ENCODE measurements around the gene UNC5C. TPM values are rescaled to one million over a fixed set of nuclear protein-coding genes. Genes with fewer than 3 reads are reported as not detected.
A peak's percentile ranks its signal among the peaks of the same experiment; 100 is the strongest.

The UNC5C gene
- total RNA-seq, 1 experiment from 2014 or later = 8.2 TPM

DNA sequence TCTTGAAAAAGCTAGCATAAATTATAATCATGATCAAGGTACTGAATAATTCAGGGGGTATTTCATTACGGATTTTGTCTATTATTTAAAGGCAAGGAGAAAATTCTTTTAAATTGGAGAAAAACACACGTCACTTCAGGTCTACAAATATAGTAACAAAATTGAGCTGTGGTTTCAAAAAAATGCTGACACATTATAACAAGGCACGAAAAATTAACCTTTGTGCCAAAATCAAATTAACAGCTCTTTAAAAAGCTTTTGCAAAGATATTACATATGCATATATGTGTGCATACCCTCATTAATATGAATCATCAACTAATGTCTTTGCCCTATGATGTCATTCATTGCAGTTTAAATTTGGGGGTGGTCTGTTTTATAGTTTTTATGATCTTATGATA is 44.3 kb downstream of the UNC5C start:
- Histone ChIP-seq H3K36me3 (ENCODE audit: control insufficient read depth, insufficient read depth, low read length) (no peaks in the 10 kb centered on the region), H3K4me1 (ENCODE audit: control insufficient read depth, insufficient read depth, low read length) (peaks cover 3% of the 10 kb centered on the region; the same call in 1 of the 2 replicates), H3K27me3 (ENCODE audit: control insufficient read depth, insufficient read depth, low read length) (no peaks in the 10 kb centered on the region), H3K27ac (ENCODE audit: low read length) (peak overlapping the region; percentile 44; the same call in 1 of the 2 replicates), H3K4me3 (ENCODE audit: low read depth in 2 of 2, low read length in 2 of 2) (no peak overlapping the region), H3K9me3 (ENCODE audit: control insufficient read depth, insufficient read depth, low read depth, low read length) (no peaks in the 10 kb centered on the region)
- TF ChIP-seq POLR2AphosphoS5 (IDR thresholded peaks at IDR 0.05; ENCODE audit: low read depth, low read length) = no peak
- TF ChIP-seq SIN3A (IDR thresholded peaks at IDR 0.05; ENCODE audit: borderline replicate concordance, insufficient read depth, low read depth, low read length) = no peak
- POLR2A ChIA-PET = no interaction called here
- ATAC-seq = no peak
- DNase-seq (ENCODE audit: low read depth, low spot score) = no peak
- in situ Hi-C loops (cut with HindIII; ENCODE audit: low pct_unique_long_range_greater_than_20kb, low sequenced_read_pairs) (no loop called here), intact Hi-C loops (cut with micrococcal nuclease; ENCODE audit: unreplicated experiment) (no loop called here)
- BruUV-seq (replicated peaks) = no TSS peak
- CTCF ChIA-PET = no interaction called here

DNA sequence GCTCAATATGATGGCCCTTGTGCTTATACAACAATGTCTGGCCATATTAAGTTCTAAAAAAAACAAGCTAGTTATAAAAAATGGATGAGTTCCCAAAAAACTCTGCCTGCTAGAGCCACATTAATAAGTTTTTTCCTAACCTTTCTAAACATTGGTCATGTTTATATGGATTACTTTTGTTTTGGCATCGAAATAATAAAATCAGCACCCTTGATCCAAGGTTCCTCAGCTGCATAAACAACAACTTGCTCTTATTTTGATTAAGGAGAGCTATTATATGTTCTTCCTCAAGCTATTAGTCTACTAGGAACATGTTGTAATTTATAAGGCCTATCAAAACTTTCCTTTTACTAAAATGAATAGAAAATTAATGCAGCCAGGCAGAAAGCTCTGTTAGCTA is 48.4 kb downstream of the UNC5C start:
- Histone ChIP-seq H3K36me3 (ENCODE audit: control insufficient read depth, insufficient read depth, low read length) (no peaks in the 10 kb centered on the region), H3K27ac (ENCODE audit: low read length) (0 out of 2 replicates have a peak overlapping the region, but pooled peaks have one; percentile 34), H3K9me3 (ENCODE audit: control insufficient read depth, insufficient read depth, low read depth, low read length) (no peaks in the 10 kb centered on the region), H3K27me3 (ENCODE audit: control insufficient read depth, insufficient read depth, low read length) (no peaks in the 10 kb centered on the region), H3K4me3 (ENCODE audit: low read depth in 2 of 2, low read length in 2 of 2) (no peak overlapping the region), H3K4me1 (ENCODE audit: control insufficient read depth, insufficient read depth, low read length) (no peaks in the 10 kb centered on the region)
- intact Hi-C loops (cut with micrococcal nuclease; ENCODE audit: unreplicated experiment) = no loop called here
- ChIA-PET CTCF (no interaction called here), POLR2A (no interaction called here)
- ATAC-seq = no peak
- BruUV-seq (replicated peaks) = no TSS peak
- TF ChIP-seq, protein P1, sequence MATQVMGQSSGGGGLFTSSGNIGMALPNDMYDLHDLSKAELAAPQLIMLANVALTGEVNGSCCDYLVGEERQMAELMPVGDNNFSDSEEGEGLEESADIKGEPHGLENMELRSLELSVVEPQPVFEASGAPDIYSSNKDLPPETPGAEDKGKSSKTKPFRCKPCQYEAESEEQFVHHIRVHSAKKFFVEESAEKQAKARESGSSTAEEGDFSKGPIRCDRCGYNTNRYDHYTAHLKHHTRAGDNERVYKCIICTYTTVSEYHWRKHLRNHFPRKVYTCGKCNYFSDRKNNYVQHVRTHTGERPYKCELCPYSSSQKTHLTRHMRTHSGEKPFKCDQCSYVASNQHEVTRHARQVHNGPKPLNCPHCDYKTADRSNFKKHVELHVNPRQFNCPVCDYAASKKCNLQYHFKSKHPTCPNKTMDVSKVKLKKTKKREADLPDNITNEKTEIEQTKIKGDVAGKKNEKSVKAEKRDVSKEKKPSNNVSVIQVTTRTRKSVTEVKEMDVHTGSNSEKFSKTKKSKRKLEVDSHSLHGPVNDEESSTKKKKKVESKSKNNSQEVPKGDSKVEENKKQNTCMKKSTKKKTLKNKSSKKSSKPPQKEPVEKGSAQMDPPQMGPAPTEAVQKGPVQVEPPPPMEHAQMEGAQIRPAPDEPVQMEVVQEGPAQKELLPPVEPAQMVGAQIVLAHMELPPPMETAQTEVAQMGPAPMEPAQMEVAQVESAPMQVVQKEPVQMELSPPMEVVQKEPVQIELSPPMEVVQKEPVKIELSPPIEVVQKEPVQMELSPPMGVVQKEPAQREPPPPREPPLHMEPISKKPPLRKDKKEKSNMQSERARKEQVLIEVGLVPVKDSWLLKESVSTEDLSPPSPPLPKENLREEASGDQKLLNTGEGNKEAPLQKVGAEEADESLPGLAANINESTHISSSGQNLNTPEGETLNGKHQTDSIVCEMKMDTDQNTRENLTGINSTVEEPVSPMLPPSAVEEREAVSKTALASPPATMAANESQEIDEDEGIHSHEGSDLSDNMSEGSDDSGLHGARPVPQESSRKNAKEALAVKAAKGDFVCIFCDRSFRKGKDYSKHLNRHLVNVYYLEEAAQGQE (IDR thresholded peaks at IDR 0.05; ENCODE audit: insufficient read depth in 1 of 2, low read depth in 2 of 2, low read length in 1 of 2) = no peak
- TF ChIP-seq SIN3A (IDR thresholded peaks at IDR 0.05; ENCODE audit: borderline replicate concordance, insufficient read depth, low read depth, low read length) (no peak), TCF7L2 (IDR thresholded peaks at IDR 0.05; ENCODE audit: low read depth, low read length) (no peak), POLR2AphosphoS5 (IDR thresholded peaks at IDR 0.05; ENCODE audit: low read depth, low read length) (no peak)
- TF ChIP-seq, protein P2, sequence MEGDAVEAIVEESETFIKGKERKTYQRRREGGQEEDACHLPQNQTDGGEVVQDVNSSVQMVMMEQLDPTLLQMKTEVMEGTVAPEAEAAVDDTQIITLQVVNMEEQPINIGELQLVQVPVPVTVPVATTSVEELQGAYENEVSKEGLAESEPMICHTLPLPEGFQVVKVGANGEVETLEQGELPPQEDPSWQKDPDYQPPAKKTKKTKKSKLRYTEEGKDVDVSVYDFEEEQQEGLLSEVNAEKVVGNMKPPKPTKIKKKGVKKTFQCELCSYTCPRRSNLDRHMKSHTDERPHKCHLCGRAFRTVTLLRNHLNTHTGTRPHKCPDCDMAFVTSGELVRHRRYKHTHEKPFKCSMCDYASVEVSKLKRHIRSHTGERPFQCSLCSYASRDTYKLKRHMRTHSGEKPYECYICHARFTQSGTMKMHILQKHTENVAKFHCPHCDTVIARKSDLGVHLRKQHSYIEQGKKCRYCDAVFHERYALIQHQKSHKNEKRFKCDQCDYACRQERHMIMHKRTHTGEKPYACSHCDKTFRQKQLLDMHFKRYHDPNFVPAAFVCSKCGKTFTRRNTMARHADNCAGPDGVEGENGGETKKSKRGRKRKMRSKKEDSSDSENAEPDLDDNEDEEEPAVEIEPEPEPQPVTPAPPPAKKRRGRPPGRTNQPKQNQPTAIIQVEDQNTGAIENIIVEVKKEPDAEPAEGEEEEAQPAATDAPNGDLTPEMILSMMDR (IDR thresholded peaks at IDR 0.05) = no peak
- in situ Hi-C loops (cut with HindIII; ENCODE audit: low pct_unique_long_range_greater_than_20kb, low sequenced_read_pairs) = no loop called here
- DNase-seq (ENCODE audit: low read depth, low spot score) = no peak

DNA sequence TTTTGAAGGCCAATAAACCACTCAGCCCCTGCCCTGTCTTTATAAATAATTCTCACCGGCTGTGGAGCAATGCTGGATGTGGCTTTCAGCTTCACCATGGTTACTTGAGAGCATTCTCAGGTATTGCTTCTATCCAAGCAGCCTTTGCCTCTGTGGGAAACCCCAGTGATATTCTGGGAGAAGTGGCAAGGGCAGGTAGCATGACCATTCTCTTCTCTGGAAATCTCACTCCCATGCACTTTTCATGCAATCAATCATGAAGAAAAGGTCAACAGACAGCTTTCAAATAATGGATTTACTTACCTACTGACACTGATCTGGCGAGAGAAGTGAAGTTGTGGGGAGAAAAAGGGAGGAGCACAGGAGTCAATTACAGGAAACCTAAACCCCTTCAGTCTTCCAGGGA is 49.5 kb downstream of the UNC5C start:
- ATAC-seq = no peak
- Histone ChIP-seq H3K27me3 (ENCODE audit: control insufficient read depth, insufficient read depth, low read length) (no peaks in the 10 kb centered on the region), H3K27ac (ENCODE audit: low read length) (no peak overlapping the region), H3K9me3 (ENCODE audit: control insufficient read depth, insufficient read depth, low read depth, low read length) (no peaks in the 10 kb centered on the region), H3K36me3 (ENCODE audit: control insufficient read depth, insufficient read depth, low read length) (no peaks in the 10 kb centered on the region), H3K4me1 (ENCODE audit: control insufficient read depth, insufficient read depth, low read length) (no peaks in the 10 kb centered on the region), H3K4me3 (ENCODE audit: low read depth in 2 of 2, low read length in 2 of 2) (no peak overlapping the region)
- no peak for TF ChIP-seq TCF7L2 (IDR thresholded peaks at IDR 0.05; ENCODE audit: low read depth, low read length)
- no peak for TF ChIP-seq SIN3A (IDR thresholded peaks at IDR 0.05; ENCODE audit: borderline replicate concordance, insufficient read depth, low read depth, low read length)
- TF ChIP-seq POLR2AphosphoS5 (IDR thresholded peaks at IDR 0.05; ENCODE audit: low read depth, low read length) = no peak
- POLR2A ChIA-PET = no interaction called here
- in situ Hi-C loops (cut with HindIII; ENCODE audit: low pct_unique_long_range_greater_than_20kb, low sequenced_read_pairs) = no loop called here
- BruUV-seq (replicated peaks) = no TSS peak
- intact Hi-C loops (cut with micrococcal nuclease; ENCODE audit: unreplicated experiment) = no loop called here
- CTCF ChIA-PET = no interaction called here
- DNase-seq (ENCODE audit: low read depth, low spot score) = no peak

All from Panc1 (cell line).